CD1c-positive myeloid dendritic cell (primary cell): ENCODE measurements around the gene GLTP.
A peak's percentile ranks its signal among the peaks of the same experiment; 100 is the strongest.

Experiments
- DNase-seq: peaks from one replicate; pipeline ENCODE4 v3.0.0-alpha.2; 2016; ENCODE audit errors: extremely low spot score

The GLTP gene

DNA sequence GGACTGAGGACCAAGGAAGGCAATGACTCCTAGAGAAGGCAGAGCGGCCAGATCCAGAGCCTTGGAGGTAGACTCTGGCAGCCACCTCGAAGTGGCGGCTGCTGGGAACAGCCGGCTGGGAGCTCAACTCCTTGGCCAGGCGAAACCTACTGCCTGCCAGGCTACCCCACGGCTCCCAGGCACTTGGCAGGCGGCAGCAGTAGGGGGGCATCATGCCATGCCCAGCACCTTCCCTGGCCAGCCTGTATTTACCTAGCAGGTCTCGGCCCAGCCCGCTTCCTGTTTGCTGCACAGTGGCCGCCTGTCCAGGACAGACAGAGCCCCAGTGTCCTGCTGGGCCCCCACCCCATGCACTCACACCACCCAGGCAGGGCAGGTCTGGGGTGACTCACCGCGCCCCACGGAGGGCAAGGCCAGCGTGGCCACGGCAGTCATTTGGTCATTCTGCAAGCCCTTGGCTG lies 57.4 kb downstream of the GLTP start:
- no peak for DNase-seq

DNA sequence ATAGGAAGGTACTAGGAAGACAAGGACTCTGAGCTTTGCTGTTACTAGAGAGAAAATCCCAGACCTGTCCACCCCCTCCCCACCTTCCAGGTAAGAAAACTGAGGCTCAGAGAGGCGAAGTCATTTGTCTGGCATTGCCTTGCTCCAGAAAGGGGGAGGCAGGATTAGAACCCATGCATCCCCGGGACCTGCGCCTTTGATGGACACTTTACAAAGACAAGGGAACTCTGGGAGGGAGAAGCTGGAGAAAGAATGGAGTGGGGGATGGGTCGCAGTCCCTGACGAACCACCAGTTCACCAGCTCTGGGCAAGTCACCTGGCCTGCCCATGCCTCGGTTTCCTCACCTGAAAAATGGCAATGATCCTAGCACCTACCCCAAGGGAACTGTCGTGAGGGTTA lies 57.9 kb downstream of the GLTP start:
- no peak for DNase-seq

DNA sequence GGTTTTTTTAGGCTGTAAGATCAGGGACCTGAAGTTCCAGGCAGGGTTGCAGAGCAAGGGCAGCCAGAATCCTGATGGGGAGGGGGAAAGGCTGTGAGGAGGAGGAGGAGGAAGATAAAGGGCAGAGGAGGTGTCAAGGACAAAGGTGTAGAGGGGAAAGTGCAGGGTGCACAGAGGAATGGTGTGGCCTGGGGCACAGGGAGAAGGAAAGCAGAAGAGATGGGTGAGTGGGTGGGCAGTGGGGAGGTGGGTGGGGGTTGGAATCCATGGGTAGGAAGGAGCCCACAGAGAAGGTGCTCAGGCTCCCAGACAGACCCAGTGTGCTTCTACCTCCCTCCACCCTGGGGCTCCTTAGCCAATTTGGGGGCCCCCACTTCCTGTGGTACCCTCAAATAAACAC lies 58.4 kb downstream of the GLTP start:
- DNase-seq, result no peak

- no peak for DNase-seq
Measured at GRCh38 chr12:109820816-109821381, 59.4 kb downstream of the GLTP start.

DNA sequence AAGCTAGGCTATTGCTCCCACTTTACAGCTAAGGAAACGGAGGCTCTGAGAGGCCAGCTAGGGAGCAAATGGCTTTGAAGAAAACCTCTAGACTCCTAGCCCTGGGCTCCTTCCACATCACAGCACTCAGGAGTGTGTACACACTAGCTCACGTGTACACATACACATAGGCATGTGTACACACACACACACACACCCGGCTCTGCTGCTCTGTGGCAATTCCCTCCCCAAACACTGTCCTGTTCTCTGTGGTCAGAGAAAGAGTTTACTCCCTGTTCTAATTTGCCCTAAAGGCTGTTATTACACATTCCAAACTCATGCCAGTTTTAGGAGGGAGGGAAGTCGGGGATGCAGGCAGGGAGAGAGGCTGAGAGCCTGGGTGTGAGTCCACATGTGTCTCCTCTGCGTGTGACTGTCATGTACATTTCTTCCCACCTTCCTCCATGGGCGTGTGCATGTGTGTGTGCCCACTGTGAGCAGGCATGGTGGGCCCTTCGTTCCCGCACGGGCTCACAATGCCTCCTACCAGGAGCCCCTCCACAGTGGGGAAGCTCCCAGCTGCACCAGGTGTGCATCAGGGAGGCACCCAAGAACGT lies 61.3 kb downstream of the GLTP start:
- DNase-seq, result no peak

GRCh38 chr12:109818253-109818652 lies 62.1 kb downstream of the GLTP start:
- DNase-seq, result no peak

- DNase-seq, result no peak
Measured at GRCh38 chr12:109817627-109818231, 62.6 kb downstream of the GLTP start.

GRCh38 chr12:109816870-109817269 lies 63.5 kb downstream of the GLTP start:
- DNase-seq, result peak; percentile 12

GRCh38 chr12:109815757-109816617 lies 64.4 kb downstream of the GLTP start:
- no peak for DNase-seq

DNA sequence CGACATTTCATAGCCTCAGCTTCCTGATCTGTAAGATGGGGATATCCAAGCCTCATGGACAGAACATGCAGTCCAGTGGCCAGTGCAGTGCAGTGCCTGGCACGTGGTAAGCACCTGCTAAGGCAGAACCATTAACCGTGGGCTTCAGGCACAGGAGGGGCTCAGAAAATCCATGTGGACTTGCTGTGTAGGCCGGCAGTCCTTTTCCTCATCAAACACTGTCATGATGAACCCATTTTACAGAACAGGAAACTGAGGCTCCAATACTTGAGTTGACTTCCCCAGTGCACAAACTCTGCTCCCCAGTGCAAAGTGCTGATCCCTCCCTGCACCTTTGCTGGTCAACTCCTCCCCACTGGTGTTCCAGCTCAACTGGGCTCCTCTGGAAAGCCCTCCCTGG lies 65.1 kb downstream of the GLTP start:
- DNase-seq, result no peak

- no peak for DNase-seq
Measured at GRCh38 chr12:109814600-109815150, 65.7 kb downstream of the GLTP start.

DNA sequence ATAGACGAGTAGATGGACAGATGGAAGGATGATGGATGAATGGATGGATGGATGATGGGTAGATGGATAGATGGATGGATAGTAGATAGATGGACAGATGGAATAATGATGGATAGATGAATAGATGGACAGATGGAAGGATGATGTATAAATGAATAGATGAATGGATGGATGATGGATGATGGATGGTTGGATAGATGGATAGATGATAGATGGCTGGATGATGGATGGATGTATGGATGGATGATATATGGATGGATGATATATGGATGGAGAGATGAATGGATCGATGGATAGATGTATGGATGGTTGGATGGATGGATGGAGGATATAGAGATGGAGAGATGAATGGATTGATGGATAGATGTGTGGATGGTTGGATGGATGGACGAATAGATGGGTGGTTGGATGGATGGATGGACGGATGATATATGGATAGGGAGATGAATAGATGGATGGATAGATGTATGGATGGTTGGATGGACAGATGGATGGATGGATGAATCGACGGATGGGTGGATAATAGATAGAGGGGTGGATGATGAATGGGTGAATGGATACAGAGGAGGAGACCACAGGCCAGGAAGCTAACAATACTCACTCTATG lies 66.4 kb downstream of the GLTP start:
- DNase-seq, result no peak

DNA sequence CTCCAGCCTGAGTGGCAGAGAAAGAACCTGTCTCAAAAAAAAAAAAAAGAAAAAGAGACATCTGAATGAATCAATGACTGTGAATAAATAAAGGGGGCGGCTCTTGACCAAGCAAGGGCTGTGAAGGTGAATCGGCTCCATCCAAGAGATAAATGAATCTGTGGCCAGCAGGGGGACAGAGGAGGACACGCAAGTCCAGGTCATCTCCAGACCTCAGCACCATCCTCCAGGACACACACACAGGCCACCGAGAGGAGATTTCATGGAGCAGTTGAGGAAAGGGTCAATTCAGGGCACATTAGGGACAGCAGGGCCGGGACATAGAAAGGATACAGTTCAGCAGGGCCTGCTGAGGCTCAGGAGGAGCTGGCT lies 68.7 kb downstream of the GLTP start:
- no peak for DNase-seq

DNA sequence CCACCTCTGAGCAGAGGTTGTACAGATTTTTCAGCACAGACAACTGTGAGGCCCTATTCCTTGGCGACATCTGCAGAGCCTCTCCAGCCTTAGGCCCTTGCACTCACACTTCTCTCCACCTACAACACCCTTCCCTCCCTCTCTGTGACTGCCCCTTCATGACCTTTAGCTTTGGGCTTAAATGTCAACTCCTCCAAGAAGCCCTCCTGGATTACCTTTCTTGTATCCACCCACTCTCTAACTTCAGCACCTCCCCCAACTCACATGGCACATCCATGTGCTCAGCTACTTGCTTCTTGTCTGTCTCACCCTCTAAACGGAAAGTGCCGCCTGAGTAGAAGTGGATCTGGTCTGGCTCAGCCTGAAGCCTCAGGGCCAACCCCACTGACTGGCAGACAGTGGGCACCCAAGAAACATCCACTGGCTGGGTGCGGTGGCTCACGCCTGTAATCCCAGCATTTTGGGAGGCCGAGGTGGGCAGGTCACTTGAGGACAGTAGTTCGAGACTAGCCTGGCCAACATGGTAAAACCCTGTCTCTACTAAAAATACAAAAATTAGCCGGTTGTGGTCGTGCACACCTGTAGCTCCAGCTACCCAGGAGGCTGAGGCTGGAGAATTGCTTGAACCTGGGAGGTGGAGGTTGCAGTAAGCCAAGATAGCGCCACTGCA lies 69.3 kb downstream of the GLTP start:
- DNase-seq, result no peak

GRCh38 chr12:109808876-109809646 lies 71.3 kb downstream of the GLTP start:
- DNase-seq, result no peak

- no peak for DNase-seq
Measured at GRCh38 chr12:109807954-109808643, 72.2 kb downstream of the GLTP start.

DNA sequence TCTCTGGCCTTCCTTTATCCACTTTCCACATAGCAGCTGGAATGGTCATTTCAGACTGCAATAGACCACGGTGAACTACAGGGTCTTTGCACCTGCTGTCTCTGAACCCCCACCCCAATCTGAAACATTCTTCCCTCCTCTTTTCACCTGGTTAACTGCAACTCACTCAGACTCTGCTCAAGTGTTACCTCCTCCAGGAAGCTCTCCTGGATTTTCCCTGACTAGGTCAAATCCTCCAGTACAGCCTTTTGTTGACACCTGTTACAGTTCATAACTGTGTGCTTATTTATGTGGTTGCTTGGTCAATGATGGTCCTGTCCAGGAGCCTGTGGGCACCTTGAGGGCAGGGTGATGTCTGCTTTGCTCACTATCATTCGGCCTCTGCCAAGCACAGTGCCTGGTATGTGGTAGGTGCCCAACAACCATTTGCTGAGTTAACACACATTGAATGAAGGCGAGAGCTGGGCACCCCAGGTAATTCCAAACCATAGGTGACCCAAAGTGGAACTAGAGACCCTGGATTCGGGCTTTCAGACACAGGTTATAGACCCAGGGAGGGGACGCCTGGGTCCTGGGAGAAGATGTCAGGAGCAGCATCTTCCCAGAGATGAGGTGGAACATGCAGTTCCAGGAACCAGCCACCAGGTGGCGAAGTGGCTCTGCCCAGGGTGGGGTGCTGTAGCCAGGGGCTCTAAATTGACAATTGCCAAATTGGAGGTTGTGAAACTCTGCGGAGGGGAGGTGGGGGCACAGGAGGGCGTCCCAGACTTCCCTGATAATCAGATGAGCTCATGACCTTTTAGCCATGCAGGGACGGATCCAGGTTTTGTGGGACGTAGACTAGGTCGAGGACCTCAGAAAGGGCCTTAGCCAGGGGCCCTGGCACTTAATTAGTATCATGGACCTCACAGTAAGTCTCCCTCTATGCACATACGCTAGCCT lies 75.2 kb downstream of the GLTP start:
- DNase-seq, result peak; percentile 75

GRCh38 chr12:109803678-109804077 lies 76.7 kb downstream of the GLTP start:
- DNase-seq, result no peak

GRCh38 chr12:109802828-109803227 lies 77.5 kb downstream of the GLTP start:
- DNase-seq, result no peak
